ENCODE data around the gene DHRS1.

Gene DHRS1

GRCh38 chr14:24299255-24300191 lies at the start of gene DHRS1, which contains the start of gene NOP9:
Gene DHRS1 (minus strand): TSS chr14:24299780. CDS start chr14:24299106, 674 bp downstream.
Gene NOP9 (plus strand): TSS chr14:24299850. CDS start chr14:24299955, 105 bp downstream.
- Histone ChIP-seq H3K36me3 (ENCODE audit: control insufficient read depth, insufficient read depth, low read length) (peaks cover 37% of the 10 kb centered on the region), H3K4me1 (ENCODE audit: control insufficient read depth, insufficient read depth, low read length) (peaks cover 13% of the 10 kb centered on the region), H3K9ac (ENCODE audit: low read length) (peak within 1 kb of the TSS; percentile 93)

GRCh38 chr14:24348186-24348585 lies 48.6 kb upstream of the DHRS1 start:
- H3K4me3 ChIP-seq (ENCODE audit: low read length): no peak overlapping the region
- no peak overlapping the region for H3K27ac ChIP-seq (ENCODE audit: low read depth, low read length)
- H3K27me3 ChIP-seq (ENCODE audit: control insufficient read depth, insufficient read depth, low read length): no peaks in the 10 kb centered on the region
- H3K4me1 ChIP-seq (ENCODE audit: control insufficient read depth, insufficient read depth, low read length): no peaks in the 10 kb centered on the region
- no peaks in the 10 kb centered on the region for H3K36me3 ChIP-seq (ENCODE audit: control insufficient read depth, insufficient read depth, low read length)
- H3K9ac ChIP-seq (ENCODE audit: low read length): no peak overlapping the region

More at GRCh38 chr14:24299255-24300191, at the start of gene DHRS1, which contains the start of gene NOP9:
- Histone ChIP-seq H3K4me3 (ENCODE audit: low read length) (peak within 1 kb of the TSS; percentile 98), H3K27ac (ENCODE audit: low read depth, low read length) (peak within 1 kb of the TSS; percentile 85), H3K27me3 (ENCODE audit: control insufficient read depth, insufficient read depth, low read length) (no peaks in the 10 kb centered on the region)

- H3K36me3 ChIP-seq (ENCODE audit: control insufficient read depth, insufficient read depth, low read length): no peaks in the 10 kb centered on the region
- no peak overlapping the region for H3K27ac ChIP-seq (ENCODE audit: low read depth, low read length)
- H3K9ac ChIP-seq (ENCODE audit: low read length): no peak overlapping the region
- H3K4me1 ChIP-seq (ENCODE audit: control insufficient read depth, insufficient read depth, low read length): no peaks in the 10 kb centered on the region
- H3K27me3 ChIP-seq (ENCODE audit: control insufficient read depth, insufficient read depth, low read length): no peaks in the 10 kb centered on the region
- no peak overlapping the region for H3K4me3 ChIP-seq (ENCODE audit: low read length)
Measured at GRCh38 chr14:24347134-24347533, 47.6 kb upstream of the DHRS1 start.

- H3K4me3 ChIP-seq (ENCODE audit: low read length): no peak overlapping the region
- H3K9ac ChIP-seq (ENCODE audit: low read length): no peak overlapping the region
- no peak overlapping the region for H3K27ac ChIP-seq (ENCODE audit: low read depth, low read length)
- H3K4me1 ChIP-seq (ENCODE audit: control insufficient read depth, insufficient read depth, low read length): no peaks in the 10 kb centered on the region
- H3K27me3 ChIP-seq (ENCODE audit: control insufficient read depth, insufficient read depth, low read length): no peaks in the 10 kb centered on the region
- no peaks in the 10 kb centered on the region for H3K36me3 ChIP-seq (ENCODE audit: control insufficient read depth, insufficient read depth, low read length)
Measured at GRCh38 chr14:24343795-24344660, 44.4 kb upstream of the DHRS1 start.

- no peaks in the 10 kb centered on the region for H3K4me1 ChIP-seq (ENCODE audit: control insufficient read depth, insufficient read depth, low read length)
- no peak overlapping the region for H3K4me3 ChIP-seq (ENCODE audit: low read length)
- H3K27me3 ChIP-seq (ENCODE audit: control insufficient read depth, insufficient read depth, low read length): no peaks in the 10 kb centered on the region
- H3K27ac ChIP-seq (ENCODE audit: low read depth, low read length): no peak overlapping the region
- H3K36me3 ChIP-seq (ENCODE audit: control insufficient read depth, insufficient read depth, low read length): no peaks in the 10 kb centered on the region
- H3K9ac ChIP-seq (ENCODE audit: low read length): no peak overlapping the region
Measured at GRCh38 chr14:24342889-24343288, 43.3 kb upstream of the DHRS1 start.

GRCh38 chr14:24340606-24341005 lies 41.0 kb upstream of the DHRS1 start:
- Histone ChIP-seq H3K36me3 (ENCODE audit: control insufficient read depth, insufficient read depth, low read length) (peaks cover 2% of the 10 kb centered on the region), H3K9ac (ENCODE audit: low read length) (no peak overlapping the region), H3K27ac (ENCODE audit: low read depth, low read length) (no peak overlapping the region), H3K27me3 (ENCODE audit: control insufficient read depth, insufficient read depth, low read length) (peaks cover 2% of the 10 kb centered on the region), H3K4me3 (ENCODE audit: low read length) (no peak overlapping the region), H3K4me1 (ENCODE audit: control insufficient read depth, insufficient read depth, low read length) (no peaks in the 10 kb centered on the region)

GRCh38 chr14:24339284-24340151 lies 39.9 kb upstream of the DHRS1 start, which contains the start of gene RIPK3:
Gene RIPK3 (minus strand): TSS chr14:24339991. CDS start chr14:24339826, 165 bp downstream.
- H3K36me3 ChIP-seq (ENCODE audit: control insufficient read depth, insufficient read depth, low read length): peaks cover 2% of the 10 kb centered on the region
- H3K27me3 ChIP-seq (ENCODE audit: control insufficient read depth, insufficient read depth, low read length): peaks cover 7% of the 10 kb centered on the region
- no peaks in the 10 kb centered on the region for H3K4me1 ChIP-seq (ENCODE audit: control insufficient read depth, insufficient read depth, low read length)
- H3K4me3 ChIP-seq (ENCODE audit: low read length): peak within 1 kb of the TSS; percentile 78
- H3K9ac ChIP-seq (ENCODE audit: low read length): peak within 1 kb of the TSS; percentile 21
- no peak within 1 kb of the TSS for H3K27ac ChIP-seq (ENCODE audit: low read depth, low read length)

GRCh38 chr14:24338843-24339242 lies 39.3 kb upstream of the DHRS1 start:
- Histone ChIP-seq H3K4me1 (ENCODE audit: control insufficient read depth, insufficient read depth, low read length) (no peaks in the 10 kb centered on the region), H3K27me3 (ENCODE audit: control insufficient read depth, insufficient read depth, low read length) (peaks cover 10% of the 10 kb centered on the region), H3K36me3 (ENCODE audit: control insufficient read depth, insufficient read depth, low read length) (peaks cover 2% of the 10 kb centered on the region), H3K27ac (ENCODE audit: low read depth, low read length) (no peak overlapping the region), H3K9ac (ENCODE audit: low read length) (no peak overlapping the region), H3K4me3 (ENCODE audit: low read length) (peak overlapping the region; percentile 78)

GRCh38 chr14:24337824-24338175 lies 38.2 kb upstream of the DHRS1 start:
- Histone ChIP-seq H3K9ac (ENCODE audit: low read length) (no peak overlapping the region), H3K27ac (ENCODE audit: low read depth, low read length) (no peak overlapping the region), H3K27me3 (ENCODE audit: control insufficient read depth, insufficient read depth, low read length) (peaks cover 10% of the 10 kb centered on the region), H3K36me3 (ENCODE audit: control insufficient read depth, insufficient read depth, low read length) (peaks cover 2% of the 10 kb centered on the region), H3K4me3 (ENCODE audit: low read length) (peak overlapping the region; percentile 19), H3K4me1 (ENCODE audit: control insufficient read depth, insufficient read depth, low read length) (no peaks in the 10 kb centered on the region)

GRCh38 chr14:24337144-24337823 lies 37.7 kb upstream of the DHRS1 start:
- no peak overlapping the region for H3K27ac ChIP-seq (ENCODE audit: low read depth, low read length)
- H3K4me3 ChIP-seq (ENCODE audit: low read length): no peak overlapping the region
- H3K27me3 ChIP-seq (ENCODE audit: control insufficient read depth, insufficient read depth, low read length): peaks cover 10% of the 10 kb centered on the region
- no peaks in the 10 kb centered on the region for H3K4me1 ChIP-seq (ENCODE audit: control insufficient read depth, insufficient read depth, low read length)
- peaks cover 2% of the 10 kb centered on the region for H3K36me3 ChIP-seq (ENCODE audit: control insufficient read depth, insufficient read depth, low read length)
- H3K9ac ChIP-seq (ENCODE audit: low read length): no peak overlapping the region

- Histone ChIP-seq H3K27me3 (ENCODE audit: control insufficient read depth, insufficient read depth, low read length) (peaks cover 10% of the 10 kb centered on the region), H3K36me3 (ENCODE audit: control insufficient read depth, insufficient read depth, low read length) (peaks cover 2% of the 10 kb centered on the region), H3K4me1 (ENCODE audit: control insufficient read depth, insufficient read depth, low read length) (no peaks in the 10 kb centered on the region), H3K27ac (ENCODE audit: low read depth, low read length) (no peak overlapping the region), H3K9ac (ENCODE audit: low read length) (no peak overlapping the region), H3K4me3 (ENCODE audit: low read length) (no peak overlapping the region)
Measured at GRCh38 chr14:24335461-24336171, 36.0 kb upstream of the DHRS1 start.
